ENCODE measurements around the gene COL16A1.

The COL16A1 gene

DNA sequence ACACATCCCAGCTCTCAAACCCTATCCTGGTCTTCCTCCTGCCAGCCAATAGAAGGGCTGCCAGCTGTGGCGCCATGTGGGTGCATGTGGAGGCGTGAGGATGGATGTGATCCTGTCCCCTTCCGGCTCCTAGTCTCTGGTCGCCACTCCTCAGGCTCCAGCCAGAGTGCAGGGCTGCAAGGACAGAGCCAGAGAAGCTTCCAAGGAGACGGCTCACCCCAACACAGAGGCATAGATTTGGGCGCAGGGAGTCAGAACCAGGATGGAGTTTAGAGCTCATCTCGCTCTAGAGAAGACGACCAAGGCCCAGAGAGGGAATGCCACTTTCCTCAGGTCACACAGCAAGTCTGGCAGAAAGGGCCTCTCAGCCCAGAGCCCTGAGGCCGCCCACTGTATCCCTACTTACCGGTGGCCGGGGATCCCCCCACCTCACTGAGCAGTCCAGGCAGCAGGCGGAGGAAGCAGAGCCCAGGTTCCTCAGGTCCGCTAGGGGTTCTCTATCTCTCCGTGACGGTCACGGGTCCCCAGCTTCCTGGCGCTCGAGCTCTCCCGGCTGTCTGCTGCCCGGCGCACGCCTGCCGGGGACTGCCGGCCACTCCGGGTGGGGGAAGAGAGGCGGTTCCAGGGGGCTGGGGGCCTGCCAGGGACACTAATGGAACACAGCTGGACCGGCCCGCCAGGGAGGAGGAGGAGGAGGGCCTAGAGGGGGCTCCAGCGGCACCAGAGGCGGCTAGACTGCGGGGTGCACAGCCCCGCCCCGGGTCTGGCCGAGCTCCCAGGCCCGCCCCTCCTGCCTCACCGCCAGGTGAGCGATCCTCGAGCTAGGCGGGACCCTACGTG, at the start of gene COL16A1:
COL16A1 (minus strand) TSS at position 587 of the 840 bp plus-strand sequence. CDS start 1,824 bp downstream, outside the sequence.
- TF ChIP-seq, protein P1, sequence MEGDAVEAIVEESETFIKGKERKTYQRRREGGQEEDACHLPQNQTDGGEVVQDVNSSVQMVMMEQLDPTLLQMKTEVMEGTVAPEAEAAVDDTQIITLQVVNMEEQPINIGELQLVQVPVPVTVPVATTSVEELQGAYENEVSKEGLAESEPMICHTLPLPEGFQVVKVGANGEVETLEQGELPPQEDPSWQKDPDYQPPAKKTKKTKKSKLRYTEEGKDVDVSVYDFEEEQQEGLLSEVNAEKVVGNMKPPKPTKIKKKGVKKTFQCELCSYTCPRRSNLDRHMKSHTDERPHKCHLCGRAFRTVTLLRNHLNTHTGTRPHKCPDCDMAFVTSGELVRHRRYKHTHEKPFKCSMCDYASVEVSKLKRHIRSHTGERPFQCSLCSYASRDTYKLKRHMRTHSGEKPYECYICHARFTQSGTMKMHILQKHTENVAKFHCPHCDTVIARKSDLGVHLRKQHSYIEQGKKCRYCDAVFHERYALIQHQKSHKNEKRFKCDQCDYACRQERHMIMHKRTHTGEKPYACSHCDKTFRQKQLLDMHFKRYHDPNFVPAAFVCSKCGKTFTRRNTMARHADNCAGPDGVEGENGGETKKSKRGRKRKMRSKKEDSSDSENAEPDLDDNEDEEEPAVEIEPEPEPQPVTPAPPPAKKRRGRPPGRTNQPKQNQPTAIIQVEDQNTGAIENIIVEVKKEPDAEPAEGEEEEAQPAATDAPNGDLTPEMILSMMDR (IDR thresholded peaks at IDR 0.05), result no peak

DNA sequence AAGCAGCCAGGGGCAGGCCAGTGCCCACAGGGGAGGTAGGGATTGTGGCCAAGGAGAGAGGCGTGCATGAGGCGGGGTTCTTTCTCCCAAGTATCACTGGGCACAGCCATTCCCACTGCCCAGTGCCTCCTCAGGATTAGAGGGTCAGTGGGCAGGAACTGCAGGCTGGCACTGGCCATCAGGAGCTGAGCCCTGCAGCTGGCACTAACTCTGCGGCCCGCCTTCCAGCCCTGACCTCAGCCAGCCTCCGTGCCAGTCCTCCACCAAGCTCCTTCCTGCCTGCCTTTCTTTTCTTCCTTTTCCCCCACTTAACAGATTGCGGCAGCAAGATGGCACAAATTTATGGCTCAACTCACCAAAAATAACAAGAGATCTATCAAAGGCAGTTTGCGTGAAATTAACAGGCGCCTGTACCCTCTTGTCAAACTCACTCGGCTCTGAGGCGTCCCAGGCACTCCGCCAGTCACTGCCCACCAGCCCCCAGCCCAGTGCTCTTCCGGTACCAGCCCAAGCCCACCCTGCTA, 49.2 kb upstream of the COL16A1 start:
- H3K4me1 Mint-ChIP-seq, result peaks cover 67% of the 10 kb centered on the region
- H3K36me3 Mint-ChIP-seq (ENCODE audit: low read depth), result no peaks in the 10 kb centered on the region
- H3K27ac Mint-ChIP-seq, result no peak overlapping the region
- peaks cover 3% of the 10 kb centered on the region for H3K27me3 Mint-ChIP-seq (ENCODE audit: low read depth, poor library complexity)
- TF ChIP-seq, protein P1 (IDR thresholded peaks at IDR 0.05), result no peak
- no peak overlapping the region for H3K4me3 Mint-ChIP-seq
- DNase-seq, result no peak
- no peaks in the 10 kb centered on the region for H3K9me3 Mint-ChIP-seq

More for the DNA sequence above, at the start of gene COL16A1:
- no peaks in the 10 kb centered on the region for H3K9me3 Mint-ChIP-seq
- H3K36me3 Mint-ChIP-seq (ENCODE audit: low read depth), result no peaks in the 10 kb centered on the region
- DNase-seq, result peak; percentile 54
- H3K4me1 Mint-ChIP-seq, result peaks cover 64% of the 10 kb centered on the region
- peaks cover 20% of the 10 kb centered on the region for H3K27me3 Mint-ChIP-seq (ENCODE audit: low read depth, poor library complexity)
- H3K27ac Mint-ChIP-seq, result no peak within 1 kb of the TSS
- peak within 1 kb of the TSS; percentile 61 for H3K4me3 Mint-ChIP-seq

DNA sequence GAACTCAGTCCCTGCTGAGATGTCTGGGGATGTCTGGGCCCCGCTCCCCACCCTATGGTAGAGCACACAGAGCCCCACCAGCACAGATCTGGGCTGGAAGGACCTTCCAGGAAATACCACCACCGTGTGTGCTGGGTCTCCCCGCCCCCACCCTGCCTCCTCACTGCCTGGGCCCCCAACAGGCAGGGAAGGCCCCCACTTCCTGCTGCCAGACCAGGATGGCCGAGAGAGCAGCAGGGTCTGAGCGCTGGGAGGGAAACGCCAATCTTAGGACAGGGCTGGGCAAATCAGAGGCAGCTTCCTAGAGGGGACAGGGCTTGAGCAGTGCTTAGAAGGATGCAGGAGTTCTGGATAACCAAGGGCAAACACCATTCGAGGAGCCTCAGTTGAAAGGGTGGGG, 48.4 kb upstream of the COL16A1 start:
- H3K36me3 Mint-ChIP-seq (ENCODE audit: low read depth), result no peaks in the 10 kb centered on the region
- peaks cover 70% of the 10 kb centered on the region for H3K4me1 Mint-ChIP-seq
- no peaks in the 10 kb centered on the region for H3K9me3 Mint-ChIP-seq
- DNase-seq, result no peak
- TF ChIP-seq, protein P1 (IDR thresholded peaks at IDR 0.05), result no peak
- no peak overlapping the region for H3K27ac Mint-ChIP-seq
- H3K27me3 Mint-ChIP-seq (ENCODE audit: low read depth, poor library complexity), result peaks cover 3% of the 10 kb centered on the region
- no peak overlapping the region for H3K4me3 Mint-ChIP-seq

DNA sequence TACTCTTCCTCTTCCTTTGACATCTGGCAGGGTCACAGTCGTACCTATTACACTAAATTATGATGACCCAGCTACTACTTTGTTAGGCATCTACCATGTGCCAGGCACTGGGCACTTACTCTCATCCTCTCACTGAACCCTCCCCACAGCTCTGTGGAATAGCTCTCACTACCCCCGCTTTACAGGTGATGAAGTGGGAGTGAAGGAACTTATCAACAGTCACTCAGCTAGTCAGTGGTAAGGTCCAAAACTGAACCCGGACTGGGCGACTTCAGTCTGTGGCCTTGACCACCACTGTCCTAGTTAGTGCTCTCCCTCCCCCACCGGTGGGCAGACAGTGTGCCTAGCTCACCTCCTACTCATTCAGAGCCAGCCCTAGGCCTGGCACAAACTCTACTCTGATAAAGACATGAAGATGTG, 48.0 kb upstream of the COL16A1 start:
- no peak overlapping the region for H3K4me3 Mint-ChIP-seq
- H3K4me1 Mint-ChIP-seq, result peaks cover 74% of the 10 kb centered on the region
- TF ChIP-seq, protein P1 (IDR thresholded peaks at IDR 0.05), result no peak
- peaks cover under 1% of the 10 kb centered on the region for H3K27me3 Mint-ChIP-seq (ENCODE audit: low read depth, poor library complexity)
- no peak overlapping the region for H3K27ac Mint-ChIP-seq
- H3K36me3 Mint-ChIP-seq (ENCODE audit: low read depth), result no peaks in the 10 kb centered on the region
- DNase-seq, result no peak
- no peaks in the 10 kb centered on the region for H3K9me3 Mint-ChIP-seq

DNA sequence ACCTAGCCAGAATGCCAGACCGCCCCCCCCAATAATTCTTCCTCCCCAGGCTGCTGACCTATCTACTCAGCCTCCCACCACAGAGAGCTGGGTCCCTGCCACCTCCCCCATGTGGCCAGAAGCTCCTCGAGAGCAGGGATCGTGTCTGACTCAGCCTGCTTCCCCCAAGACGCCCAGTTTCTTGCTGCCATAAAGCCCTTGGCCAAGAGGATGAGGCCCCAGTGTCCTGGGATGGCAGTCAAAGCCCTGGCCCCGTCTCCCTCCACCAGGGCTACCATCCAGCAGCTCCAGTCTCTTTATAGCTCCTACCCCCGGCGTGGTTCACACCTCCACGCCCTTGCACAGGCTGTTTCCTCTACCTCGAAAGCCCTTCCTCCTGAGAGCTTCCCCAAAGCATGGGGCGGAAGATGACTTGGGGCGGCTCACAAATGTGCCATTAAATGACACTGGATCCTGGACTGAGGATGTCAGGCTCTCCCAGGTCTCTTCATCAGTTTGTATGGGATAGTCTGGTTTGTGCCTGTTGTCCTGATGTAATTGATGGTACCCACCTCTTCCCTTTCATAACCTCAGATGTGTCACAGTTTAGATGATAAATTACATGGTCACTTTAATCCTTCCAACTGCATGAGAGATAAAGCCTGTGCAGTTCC, 47.2 kb upstream of the COL16A1 start:
- DNase-seq, result no peak
- no peak overlapping the region for H3K27ac Mint-ChIP-seq
- H3K4me3 Mint-ChIP-seq, result no peak overlapping the region
- no peaks in the 10 kb centered on the region for H3K36me3 Mint-ChIP-seq (ENCODE audit: low read depth)
- H3K4me1 Mint-ChIP-seq, result peaks cover 83% of the 10 kb centered on the region
- H3K27me3 Mint-ChIP-seq (ENCODE audit: low read depth, poor library complexity), result no peaks in the 10 kb centered on the region
- no peaks in the 10 kb centered on the region for H3K9me3 Mint-ChIP-seq
- TF ChIP-seq, protein P1 (IDR thresholded peaks at IDR 0.05), result no peak
